ENCODE measurements around the gene ELL.

DNA sequence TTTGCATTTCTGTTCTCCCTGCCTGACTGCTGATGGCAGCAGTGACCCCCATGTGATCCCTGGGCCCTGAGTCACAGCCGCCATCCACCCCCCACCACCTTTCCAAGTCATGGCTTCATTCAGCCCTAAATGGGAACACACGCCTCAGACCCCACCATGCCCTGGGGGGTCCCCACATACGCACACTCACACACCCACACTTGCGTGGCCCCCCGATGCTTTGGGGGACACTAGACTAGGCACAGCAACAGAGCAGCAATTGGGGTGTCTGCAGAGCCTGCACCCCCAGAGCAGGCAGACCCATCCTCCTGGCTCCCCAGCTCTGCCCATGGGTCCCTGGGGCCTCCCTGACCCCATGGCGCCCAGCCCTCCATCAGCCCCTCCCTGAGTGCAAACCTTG, 78.5 kb downstream of the ELL start:
- TF ChIP-seq, protein P1, sequence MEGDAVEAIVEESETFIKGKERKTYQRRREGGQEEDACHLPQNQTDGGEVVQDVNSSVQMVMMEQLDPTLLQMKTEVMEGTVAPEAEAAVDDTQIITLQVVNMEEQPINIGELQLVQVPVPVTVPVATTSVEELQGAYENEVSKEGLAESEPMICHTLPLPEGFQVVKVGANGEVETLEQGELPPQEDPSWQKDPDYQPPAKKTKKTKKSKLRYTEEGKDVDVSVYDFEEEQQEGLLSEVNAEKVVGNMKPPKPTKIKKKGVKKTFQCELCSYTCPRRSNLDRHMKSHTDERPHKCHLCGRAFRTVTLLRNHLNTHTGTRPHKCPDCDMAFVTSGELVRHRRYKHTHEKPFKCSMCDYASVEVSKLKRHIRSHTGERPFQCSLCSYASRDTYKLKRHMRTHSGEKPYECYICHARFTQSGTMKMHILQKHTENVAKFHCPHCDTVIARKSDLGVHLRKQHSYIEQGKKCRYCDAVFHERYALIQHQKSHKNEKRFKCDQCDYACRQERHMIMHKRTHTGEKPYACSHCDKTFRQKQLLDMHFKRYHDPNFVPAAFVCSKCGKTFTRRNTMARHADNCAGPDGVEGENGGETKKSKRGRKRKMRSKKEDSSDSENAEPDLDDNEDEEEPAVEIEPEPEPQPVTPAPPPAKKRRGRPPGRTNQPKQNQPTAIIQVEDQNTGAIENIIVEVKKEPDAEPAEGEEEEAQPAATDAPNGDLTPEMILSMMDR (IDR thresholded peaks at IDR 0.05), result no peak
- no peak for TF ChIP-seq EP300 (IDR thresholded peaks at IDR 0.05)

Data from ovary (tissue), 3 donors.